IMR-90 (cell line): Measurements from ENCODE around the gene HSPB7. TPM values are rescaled to one million over a fixed set of nuclear protein-coding genes. Genes with fewer than 3 reads are reported as not detected.

Experiments used
- ATAC-seq: fragments of 200-7000 bp; cut with Tn5 transposase; 2 replicates; pipeline ENCODE4 v1.9.1; 2020; ENCODE audit warnings: low read depth, mild to moderate bottlenecking, moderate library complexity
- BruUV-seq: library from RNA; stranded (reverse); fragments of 400-500 nt; replicated peaks from 2 replicates; lab custom pipeline; 2021; lab: Mats Ljungman, UMichigan
- CTCF ChIA-PET: fragments of 300-600 bp; formaldehyde crosslinking; extraction: SDS; loops from one replicate; lab custom pipeline; 2021; ENCODE audit warnings: antibody characterized with exemption; lab: Yijun Ruan, JAX
- POLR2A ChIA-PET: fragments of 300-600 bp; sonication (Branson Sonifier 250); formaldehyde crosslinking; loops from one replicate; lab custom pipeline; 2022; ENCODE audit warnings: antibody characterized with exemption; ENCODE audit not compliant: unreplicated experiment; lab: Charles Lee
- DNase-seq: peaks from one replicate; pipeline ENCODE4 v3.0.0; 2013
- H2AFZ ChIP-seq: replicated peaks from 2 replicates; pipeline ENCODE3; 2013; ENCODE audit warnings: low read length, mild to moderate bottlenecking; ENCODE audit not compliant: poor library complexity
- H2AK5ac ChIP-seq: 2 replicates; pipeline ENCODE4 v1.6.1; 2013; ENCODE audit warnings: low read depth, low read length, inconsistent platforms
- H2AK9ac ChIP-seq: replicated peaks from 2 replicates; pipeline ENCODE3; 2013; ENCODE audit warnings: mild to moderate bottlenecking, low read depth, low read length, moderate library complexity; ENCODE audit not compliant: poor library complexity
- H2BK120ac ChIP-seq: 2 replicates; pipeline ENCODE4 v1.6.1; 2013; ENCODE audit warnings: low read depth, low read length, inconsistent platforms
- H2BK15ac ChIP-seq: 3 replicates; pipeline ENCODE4 v1.6.1; 2013; ENCODE audit warnings: low read depth, low read length, inconsistent platforms
- H2BK20ac ChIP-seq: 2 replicates; pipeline ENCODE4 v1.6.1; 2013; ENCODE audit warnings: low read depth, mild to moderate bottlenecking, inconsistent platforms, low read length, moderate library complexity
- H2BK5ac ChIP-seq: 2 replicates; pipeline ENCODE4 v1.6.1; 2013; ENCODE audit warnings: mild to moderate bottlenecking, low read depth, low read length, inconsistent platforms; ENCODE audit not compliant: poor library complexity, severe bottlenecking
- H3K14ac ChIP-seq: replicated peaks from 2 replicates; pipeline ENCODE4 v1.6.1; 2013; ENCODE audit warnings: low read depth, low read length, inconsistent platforms
- H3K18ac ChIP-seq: 2 replicates; pipeline ENCODE4 v1.6.1; 2013; ENCODE audit warnings: low read depth, low read length, control low read depth
- H3K23ac ChIP-seq: 2 replicates; pipeline ENCODE4 v1.6.1; 2013; ENCODE audit warnings: low read depth, low read length, inconsistent platforms
- H3K27ac ChIP-seq: 2 replicates; pipeline ENCODE4 v1.5.1; 2013; ENCODE audit warnings: mild to moderate bottlenecking, control low read depth, low read length; ENCODE audit not compliant: insufficient read depth
- H3K27me3 ChIP-seq: 2 replicates; pipeline ENCODE4 v1.6.1; 2013; ENCODE audit warnings: low read length; ENCODE audit not compliant: control insufficient read depth, insufficient read depth
- H3K36me3 ChIP-seq: 2 replicates; pipeline ENCODE4 v1.6.1; 2013; ENCODE audit warnings: low read length, mixed read lengths; ENCODE audit not compliant: control insufficient read depth, insufficient read depth
- H3K4ac ChIP-seq: 2 replicates; pipeline ENCODE4 v1.6.1; 2013; ENCODE audit warnings: low read depth, low read length, inconsistent platforms
- H3K4me1 ChIP-seq: 2 replicates; pipeline ENCODE4 v1.6.1; 2013; ENCODE audit warnings: low read length, mixed read lengths; ENCODE audit not compliant: control insufficient read depth, insufficient read depth
- H3K4me2 ChIP-seq: 2 replicates; pipeline ENCODE4 v1.6.1; 2013; ENCODE audit warnings: low read depth, mild to moderate bottlenecking, control low read depth, low read length, moderate library complexity
- H3K4me3 ChIP-seq: 2 replicates; pipeline ENCODE4 v1.5.1; 2013; ENCODE audit warnings: low read depth, mild to moderate bottlenecking, control low read depth, low read length, moderate library complexity; ENCODE audit not compliant: insufficient read depth
- H3K56ac ChIP-seq: 2 replicates; pipeline ENCODE4 v1.6.1; 2013; ENCODE audit warnings: low read length, inconsistent platforms; ENCODE audit not compliant: insufficient read depth; ENCODE audit errors: extremely low read depth
- H3K79me1 ChIP-seq, 2 experiments: 2 replicates each; pipeline ENCODE4 v1.6.1; 2013; ENCODE audit warnings: low read length in 2 of 2, inconsistent platforms in 1 of 2, low read depth in 1 of 2
- H3K9ac ChIP-seq: 2 replicates; pipeline ENCODE4 v1.6.1; 2013; ENCODE audit warnings: low read depth, low read length, control low read depth
- H3K9me1 ChIP-seq: 2 replicates; pipeline ENCODE4 v1.6.1; 2013; ENCODE audit warnings: low read length, inconsistent platforms; ENCODE audit not compliant: insufficient read depth
- H3K9me3 ChIP-seq: 2 replicates; pipeline ENCODE4 v1.6.1; 2013; ENCODE audit warnings: low read length; ENCODE audit not compliant: control insufficient read depth, insufficient read depth
- H4K20me1 ChIP-seq: 2 replicates; pipeline ENCODE4 v1.6.1; 2013; ENCODE audit warnings: low read length, inconsistent platforms; ENCODE audit not compliant: insufficient read depth
- H4K5ac ChIP-seq: 2 replicates; pipeline ENCODE4 v1.6.1; 2013; ENCODE audit warnings: mild to moderate bottlenecking, low read depth, low read length, control low read depth
- H4K8ac ChIP-seq, 2 experiments: 2 replicates each; pipeline ENCODE4 v1.6.1; 2013; ENCODE audit warnings: low read depth in 2 of 2, low read length in 2 of 2, control low read depth in 1 of 2, inconsistent platforms in 1 of 2
- H4K91ac ChIP-seq: 2 replicates; pipeline ENCODE4 v1.6.1; 2013; ENCODE audit warnings: low read depth, low read length, inconsistent platforms; ENCODE audit not compliant: insufficient read depth
- MAZ ChIP-seq: IDR thresholded peaks from 2 replicates; pipeline ENCODE4 v1.6.1; 2012; ENCODE audit warnings: low read depth, mild to moderate bottlenecking, low read length, improper control_type of control experiment, moderate library complexity, borderline replicate concordance
- MXI1 ChIP-seq: IDR thresholded peaks from 2 replicates; pipeline ENCODE4 v1.6.1; 2012; ENCODE audit warnings: low read depth, mild to moderate bottlenecking, low read length, moderate library complexity, borderline replicate concordance
- POLR2A ChIP-seq: IDR thresholded peaks from 2 replicates; pipeline ENCODE4 v1.6.1; 2012; ENCODE audit warnings: mild to moderate bottlenecking, low read depth, low read length
- SMC3 ChIP-seq: fragments of 150-350 bp; IDR thresholded peaks from 2 replicates; pipeline ENCODE4 v1.6.1; 2016; ENCODE audit warnings: low read depth, mild to moderate bottlenecking, antibody characterized with exemption, low read length, moderate library complexity
- WGBS, 2 experiments: methylation state at CpG; one replicate each; pipeline versions ENCODE4 v1.1.5 to v1.1.7; 2013; ENCODE audit warnings: missing lambda C conversion rate in 2 of 2; ENCODE audit not compliant: insufficient read length in 1 of 2; ENCODE audit errors: extremely low coverage in 2 of 2; 5-methylcytosine and 5-hydroxymethylcytosine counted together
- dilution Hi-C: fragments of 300-500 bp; cut with HindIII; formaldehyde crosslinking; loops from one replicate; pipeline ENCODE4 v1.14.3; 2018; ENCODE audit warnings: low sequenced_read_pairs; ENCODE audit not compliant: unreplicated experiment
- in situ Hi-C: fragments of 300-500 bp; cut with MboI; formaldehyde crosslinking; loops from 3 replicates; pipeline ENCODE4 v1.14.3; 2019; ENCODE audit warnings: low sequenced_read_pairs, inconsistent platforms, mixed read lengths
- intact Hi-C: fragments of 100-400 bp; cut with micrococcal nuclease; formaldehyde crosslinking; loops from 2 replicates; pipeline ENCODE4 v1.10.0; 2022
- polyA plus RNA-seq, 3 experiments: library from polyadenylated mRNA; depleted of rRNA; stranded (reverse); fragments of >200 nt; gene quantifications; 2 replicates each; pipeline ENCODE4 v1.2.3, GENCODE V29; 2012; ENCODE audit warnings: low replicate concordance in 1 of 3
- total RNA-seq: library from RNA; depleted of rRNA; stranded (reverse); fragments of >200 nt; gene quantifications from 2 replicates; pipeline ENCODE4 v1.2.3, GENCODE V29; 2012

The HSPB7 gene
- total and polyA plus RNA-seq, 2 of the 4 experiments (the other 2 are of a cell fraction) = 0.54 to 3.0 TPM

GRCh38 chr1:16013908-16014258 lies 4.0 kb downstream of the HSPB7 start:
- no peak overlapping the region for H3K9ac ChIP-seq
- no peak overlapping the region; the same call in 2 of the 3 replicates for H2BK15ac ChIP-seq
- no peak overlapping the region for H3K4me3 ChIP-seq
- H3K9me1 ChIP-seq = peaks cover 3% of the 10 kb centered on the region
- H3K18ac ChIP-seq = no peak overlapping the region
- ATAC-seq (no peak), DNase-seq (no peak)
- no TSS peak for BruUV-seq
- H2AK5ac ChIP-seq = peak overlapping the region; percentile 56; the same call in 1 of the 2 replicates
- H4K20me1 ChIP-seq = 0 out of 2 replicates have a peak, but pooled peaks cover 3% of the 10 kb centered on the region
- H3K9me3 ChIP-seq = no peaks in the 10 kb centered on the region
- H3K27ac ChIP-seq = no peak overlapping the region
- no peak overlapping the region for H3K4me2 ChIP-seq
- in situ Hi-C loops (no loop called here), dilution Hi-C loops (no loop called here), intact Hi-C loops (no loop called here)
- H3K4me1 ChIP-seq = peaks cover 22% of the 10 kb centered on the region
- H2AFZ ChIP-seq = peak overlapping the region; percentile 87
- no peak overlapping the region for H4K5ac ChIP-seq
- WGBS, 2 experiments = no CpG with 5 or more reads among the region's 4 CpGs
- H4K8ac ChIP-seq = no peak overlapping the region
- no peak overlapping the region for H2BK120ac ChIP-seq
- no peaks in the 10 kb centered on the region for H3K79me1 ChIP-seq
- no peak overlapping the region for H4K91ac ChIP-seq
- TF ChIP-seq MAZ (no peak), MXI1 (no peak), SMC3 (no peak), POLR2A (no peak)
- ChIA-PET CTCF (interaction anchor here (1.1 kb wide), 1 partner anchor 222 kb away, joined by 3 read pairs; no protein-coding TSS in a partner anchor), POLR2A (no interaction called here)
- H2AK9ac ChIP-seq = no peak overlapping the region
- H3K14ac ChIP-seq = no peak overlapping the region
- H2BK20ac ChIP-seq = peak overlapping the region; percentile 25; the same call in 1 of the 2 replicates
- H3K4ac ChIP-seq = 0 out of 2 replicates have a peak overlapping the region, but pooled peaks have one; percentile 53
- no peaks in the 10 kb centered on the region for H3K36me3 ChIP-seq
- H3K27me3 ChIP-seq = no peaks in the 10 kb centered on the region
- no peak overlapping the region for H3K23ac ChIP-seq
- no peak overlapping the region for H2BK5ac ChIP-seq
- H3K56ac ChIP-seq = no peak overlapping the region
